Islet precursor cell (in vitro differentiated cells): ENCODE data around the gene GLO1.
"Not testable (repeated sequence)": the region's sequence is repeated elsewhere in the genome, so short reads cannot be mapped to it uniquely, and the experiment has no call there.

Experiments used
- DNase-seq: peaks from one replicate; pipeline ENCODE4 v3.0.0-alpha.2; 2018

The GLO1 gene

GRCh38 chr6:38703949-38704590 lies 1.1 kb upstream of the GLO1 start:
- no peak for DNase-seq

GRCh38 chr6:38701551-38701950 lies 1.4 kb downstream of the GLO1 start:
- DNase-seq: no peak

- not testable (repeated sequence) for DNase-seq
Measured at GRCh38 chr6:38699702-38700101, 3.2 kb downstream of the GLO1 start.

GRCh38 chr6:38697846-38698245 lies 5.1 kb downstream of the GLO1 start:
- DNase-seq: no peak

DNA sequence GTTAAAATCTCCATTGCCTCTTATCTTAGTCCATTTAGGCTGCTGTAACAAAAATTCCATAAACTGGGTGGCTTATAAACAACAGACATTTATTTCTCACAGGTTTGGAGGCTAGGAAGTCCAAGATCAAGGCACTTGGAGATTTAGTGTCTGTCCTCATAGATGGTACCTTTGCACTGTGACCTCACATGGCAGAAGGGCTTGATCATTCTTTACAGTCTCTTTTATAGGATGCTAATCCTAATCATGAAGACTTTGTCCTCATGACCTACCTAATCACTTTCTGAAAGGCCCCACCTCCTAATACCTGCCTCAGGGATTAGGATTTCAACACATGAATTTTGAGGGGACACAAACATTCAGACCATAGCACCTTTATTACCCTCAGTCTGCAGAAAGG lies 6.6 kb downstream of the GLO1 start:
- no peak for DNase-seq

GRCh38 chr6:38695933-38696332 lies 7.0 kb downstream of the GLO1 start:
- DNase-seq: no peak

DNA sequence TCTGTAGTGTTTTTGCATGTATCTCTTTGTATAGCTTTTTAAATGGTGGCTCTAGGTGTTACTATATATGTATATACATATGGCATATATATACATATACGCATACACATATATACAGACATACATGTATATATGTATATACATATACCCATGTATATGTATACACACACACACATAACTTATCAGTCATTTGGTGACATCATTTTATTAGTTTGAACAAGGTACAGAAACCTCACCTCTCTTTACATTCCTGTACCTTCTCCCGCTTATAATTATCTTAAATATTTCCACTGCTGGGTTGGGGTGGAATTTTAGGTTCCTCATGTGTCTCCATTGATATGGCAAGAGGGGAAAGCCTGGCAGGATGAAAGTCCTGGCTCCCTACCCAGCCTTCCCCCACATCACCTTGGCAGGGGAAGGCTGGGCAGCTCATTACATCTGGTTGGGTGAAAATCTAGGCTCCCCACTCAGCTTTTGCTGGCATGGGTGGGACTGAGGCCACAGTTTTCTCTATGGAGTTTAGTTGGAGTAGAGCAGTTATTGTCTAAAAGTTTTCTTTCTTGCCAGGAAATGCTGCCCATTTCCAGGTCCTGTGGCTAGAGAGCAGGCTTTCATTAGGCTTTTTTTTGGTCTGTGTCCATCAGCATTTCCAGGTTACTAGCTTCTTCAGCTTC lies 7.6 kb downstream of the GLO1 start:
- DNase-seq: no peak

GRCh38 chr6:38688579-38689087 lies 14.3 kb downstream of the GLO1 start:
- DNase-seq: no peak

- no peak for DNase-seq
Measured at GRCh38 chr6:38687549-38687948, 15.4 kb downstream of the GLO1 start.

DNA sequence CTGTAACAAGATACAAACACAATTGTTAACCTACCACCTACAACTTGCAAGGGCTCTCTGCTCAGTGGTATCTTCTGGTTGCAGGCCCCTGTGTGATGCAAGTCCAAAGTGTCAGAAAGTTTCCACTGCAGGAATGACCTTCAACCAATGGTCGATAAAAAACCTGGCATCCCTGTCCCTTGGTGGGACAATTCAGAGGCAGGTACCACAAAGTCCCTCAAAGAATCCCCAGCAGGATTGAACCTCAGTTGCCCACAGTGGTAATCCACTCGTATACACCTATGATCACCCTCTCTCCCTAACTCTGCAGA lies 15.9 kb downstream of the GLO1 start:
- no peak for DNase-seq

GRCh38 chr6:38686270-38687042 lies 16.5 kb downstream of the GLO1 start:
- no peak for DNase-seq

- DNase-seq: no peak
Measured at GRCh38 chr6:38684904-38685303, 18.0 kb downstream of the GLO1 start.

- DNase-seq: no peak
Measured at GRCh38 chr6:38684237-38684636, 18.7 kb downstream of the GLO1 start.

DNA sequence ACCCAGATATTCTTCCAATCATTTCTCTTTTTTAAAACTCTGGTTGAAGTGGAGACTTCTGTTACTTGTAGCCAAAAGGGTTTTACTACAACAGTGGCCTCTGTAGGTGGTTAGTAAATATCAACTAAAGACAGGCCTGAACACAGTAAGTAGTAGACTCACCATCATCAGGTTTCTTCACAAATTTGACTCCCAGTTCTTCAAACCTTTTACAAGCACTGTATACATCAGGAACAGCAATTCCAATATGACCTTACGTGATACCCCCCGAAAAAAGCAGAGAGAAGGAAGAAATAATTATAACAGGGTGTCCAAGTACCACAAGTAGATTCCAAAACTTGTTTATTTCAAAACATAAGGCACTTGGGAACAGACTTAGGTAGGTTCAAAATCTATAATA lies 21.1 kb downstream of the GLO1 start:
- DNase-seq: no peak

GRCh38 chr6:38679668-38680067 lies 23.3 kb downstream of the GLO1 start:
- DNase-seq: no peak

DNA sequence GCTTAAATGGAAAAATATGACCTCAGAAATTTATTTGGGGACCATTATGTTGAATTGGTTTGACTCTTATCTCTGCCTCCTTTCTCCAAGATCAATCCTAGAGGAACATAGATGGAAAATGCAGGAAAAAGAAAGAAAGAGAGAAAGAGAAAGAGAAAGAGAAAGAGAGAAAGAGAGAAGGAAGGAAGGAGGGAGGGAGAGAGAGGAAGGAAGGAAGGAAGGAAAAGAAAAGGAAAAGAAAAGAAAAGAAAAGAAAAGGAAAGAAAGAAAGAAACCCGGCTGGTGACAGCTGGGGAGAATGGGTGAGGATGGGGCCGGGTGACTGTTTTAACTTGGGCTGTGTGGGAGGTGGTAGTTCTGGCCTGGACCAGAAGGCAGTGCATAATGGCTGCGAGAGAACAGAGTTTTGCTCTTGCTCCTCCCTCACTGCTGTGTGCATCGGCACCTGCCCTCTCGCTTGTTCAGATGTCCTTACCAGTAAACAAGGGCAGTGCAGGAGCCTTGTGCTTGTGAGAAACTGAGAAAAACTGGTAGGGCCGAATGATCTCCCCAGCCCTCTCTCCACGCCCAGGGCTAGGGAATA lies 24.7 kb downstream of the GLO1 start:
- DNase-seq: no peak

GRCh38 chr6:38676974-38677544 lies 25.9 kb downstream of the GLO1 start:
- DNase-seq: no peak

- no peak for DNase-seq
Measured at GRCh38 chr6:38676236-38676973, 26.5 kb downstream of the GLO1 start.

GRCh38 chr6:38673397-38674165 lies 29.4 kb downstream of the GLO1 start:
- DNase-seq: no peak

GRCh38 chr6:38671885-38672467 lies 31.0 kb downstream of the GLO1 start:
- DNase-seq: no peak

DNA sequence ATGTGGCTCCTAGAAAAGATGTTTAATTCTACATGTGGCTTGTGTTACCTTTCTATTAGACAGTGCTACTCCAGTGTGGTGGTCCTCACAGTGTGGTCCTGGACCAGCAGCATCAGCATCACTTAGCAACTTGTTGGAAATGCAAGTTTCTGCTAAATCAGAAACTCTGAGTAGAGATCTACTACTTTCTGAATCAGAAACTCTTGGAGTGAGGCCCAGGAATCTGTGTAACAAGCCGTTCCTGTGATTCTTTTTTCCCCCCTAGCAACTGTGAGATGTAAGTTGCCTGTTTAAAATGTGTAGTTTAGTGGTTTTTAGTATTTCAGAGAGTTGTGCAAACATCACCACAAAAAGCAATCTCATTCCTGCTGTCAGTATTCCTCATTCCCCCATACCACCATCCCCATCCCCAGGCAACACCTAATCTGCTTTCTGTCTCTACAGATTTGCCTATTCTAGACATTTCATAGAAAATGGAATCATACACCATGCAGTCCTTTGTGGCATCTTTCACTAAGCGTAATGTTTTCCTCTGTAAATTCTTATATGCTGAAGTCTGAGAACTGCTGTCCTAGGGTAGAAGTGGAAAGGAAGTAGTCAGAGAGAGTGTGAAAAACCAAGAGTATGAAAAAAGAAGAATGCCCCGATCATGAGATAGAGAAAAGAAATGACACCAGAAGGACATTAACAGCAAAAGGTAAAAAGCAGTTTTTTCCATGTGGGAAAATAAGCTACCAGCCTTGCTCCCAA lies 44.4 kb downstream of the GLO1 start:
- DNase-seq: no peak
